MCF 10A (cell line): ENCODE measurements around the gene NISCH. TPM values are rescaled to one million over a fixed set of nuclear protein-coding genes. Genes with fewer than 3 reads are reported as not detected.

Source experiments
- BruUV-seq: library from RNA; stranded (reverse); fragments of 400-500 nt; replicated peaks from 2 replicates; lab custom pipeline; 2021; lab: Mats Ljungman, UMichigan
- CTCF ChIA-PET: fragments of 300-600 bp; sonication (Branson Sonifier 250); formaldehyde crosslinking; extraction: SDS; loops from one replicate; lab custom pipeline; 2021; ENCODE audit warnings: antibody characterized with exemption, inconsistent platforms; lab: Yijun Ruan, JAX
- POLR2A ChIA-PET: fragments of 300-600, 350-650 bp; sonication (Branson Sonifier 250); formaldehyde crosslinking; extraction: SDS; loops from one replicate; lab custom pipeline; 2020; ENCODE audit warnings: antibody characterized with exemption, inconsistent platforms; lab: Yijun Ruan, JAX
- DNase-seq: peaks from one replicate; pipeline ENCODE4 v3.0.0-alpha.2; 2018; ENCODE audit not compliant: unreplicated experiment
- H3K27ac Mint-ChIP-seq: one replicate; pipeline ENCODE4 v1.8.0; 2022; ENCODE audit warnings: mild to moderate bottlenecking, low read depth, mixed read lengths; ENCODE audit not compliant: unreplicated experiment
- H3K27me3 Mint-ChIP-seq: one replicate; pipeline ENCODE4 v1.8.0; 2022; ENCODE audit warnings: mixed read lengths; ENCODE audit not compliant: insufficient read depth, unreplicated experiment
- H3K36me3 Mint-ChIP-seq: one replicate; pipeline ENCODE4 v1.8.0; 2022; ENCODE audit warnings: mild to moderate bottlenecking, moderate library complexity, mixed read lengths; ENCODE audit not compliant: insufficient read depth, unreplicated experiment
- H3K4me1 Mint-ChIP-seq: one replicate; pipeline ENCODE4 v1.8.0; 2022; ENCODE audit warnings: mixed read lengths; ENCODE audit not compliant: insufficient read depth, unreplicated experiment
- H3K4me3 Mint-ChIP-seq: one replicate; pipeline ENCODE4 v1.8.0; 2022; ENCODE audit warnings: mild to moderate bottlenecking, moderate library complexity, mixed read lengths; ENCODE audit not compliant: unreplicated experiment
- H3K9me3 Mint-ChIP-seq: one replicate; pipeline ENCODE4 v1.8.0; 2022; ENCODE audit warnings: mixed read lengths; ENCODE audit not compliant: unreplicated experiment
- intact Hi-C: fragments of 100-400 bp; cut with micrococcal nuclease; formaldehyde crosslinking; loops from 2 replicates; pipeline ENCODE4 v1.14.1; 2022
- total RNA-seq: library from RNA; stranded (reverse); gene quantifications from 2 replicates; pipeline ENCODE4 v1.2.3, GENCODE V29; 2022
- TF ChIP-seq, protein P1 (sequence below): fragments of 200-600 bp; IDR thresholded peaks from one replicate; pipeline ENCODE4 v1.8.0; 2022; ENCODE audit warnings: antibody characterized with exemption, mild to moderate bottlenecking; ENCODE audit not compliant: unreplicated experiment

NISCH gene
- total RNA-seq, 1 experiment from 2014 or later: 60.5 TPM

DNA sequence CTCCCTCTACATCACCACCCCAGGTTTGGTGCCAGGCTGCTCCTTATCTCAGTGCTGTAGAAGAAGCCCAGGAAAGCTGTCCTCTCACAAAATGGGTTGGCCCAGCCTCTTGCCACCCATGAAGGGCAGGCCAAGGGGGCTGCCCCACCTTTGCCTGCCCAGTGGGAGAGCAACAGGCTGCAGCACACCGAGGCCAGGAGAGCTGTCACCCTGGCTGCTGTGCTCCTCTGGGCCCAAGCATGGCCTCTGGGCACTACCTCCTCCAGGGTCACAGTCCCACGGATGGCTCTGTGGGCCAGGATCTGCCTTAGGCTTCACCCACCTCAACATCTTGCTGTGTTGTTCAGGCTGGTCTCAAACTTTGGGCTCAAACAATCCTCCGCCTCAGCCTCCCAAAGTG lies 33.3 kb downstream of the NISCH start:
- no peak overlapping the region for H3K27ac Mint-ChIP-seq
- no peaks in the 10 kb centered on the region for H3K4me1 Mint-ChIP-seq
- H3K4me3 Mint-ChIP-seq: no peak overlapping the region
- no peaks in the 10 kb centered on the region for H3K27me3 Mint-ChIP-seq
- DNase-seq: no peak
- POLR2A ChIA-PET: no interaction called here
- TF ChIP-seq, protein P1, sequence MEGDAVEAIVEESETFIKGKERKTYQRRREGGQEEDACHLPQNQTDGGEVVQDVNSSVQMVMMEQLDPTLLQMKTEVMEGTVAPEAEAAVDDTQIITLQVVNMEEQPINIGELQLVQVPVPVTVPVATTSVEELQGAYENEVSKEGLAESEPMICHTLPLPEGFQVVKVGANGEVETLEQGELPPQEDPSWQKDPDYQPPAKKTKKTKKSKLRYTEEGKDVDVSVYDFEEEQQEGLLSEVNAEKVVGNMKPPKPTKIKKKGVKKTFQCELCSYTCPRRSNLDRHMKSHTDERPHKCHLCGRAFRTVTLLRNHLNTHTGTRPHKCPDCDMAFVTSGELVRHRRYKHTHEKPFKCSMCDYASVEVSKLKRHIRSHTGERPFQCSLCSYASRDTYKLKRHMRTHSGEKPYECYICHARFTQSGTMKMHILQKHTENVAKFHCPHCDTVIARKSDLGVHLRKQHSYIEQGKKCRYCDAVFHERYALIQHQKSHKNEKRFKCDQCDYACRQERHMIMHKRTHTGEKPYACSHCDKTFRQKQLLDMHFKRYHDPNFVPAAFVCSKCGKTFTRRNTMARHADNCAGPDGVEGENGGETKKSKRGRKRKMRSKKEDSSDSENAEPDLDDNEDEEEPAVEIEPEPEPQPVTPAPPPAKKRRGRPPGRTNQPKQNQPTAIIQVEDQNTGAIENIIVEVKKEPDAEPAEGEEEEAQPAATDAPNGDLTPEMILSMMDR: no peak
- intact Hi-C loops: no loop called here
- H3K9me3 Mint-ChIP-seq: no peaks in the 10 kb centered on the region
- peaks cover 46% of the 10 kb centered on the region for H3K36me3 Mint-ChIP-seq
- CTCF ChIA-PET: interaction anchor here (0.7 kb wide), 1 partner anchor 23 kb away, joined by 4 read pairs; no protein-coding TSS in a partner anchor
- no TSS peak for BruUV-seq

DNA sequence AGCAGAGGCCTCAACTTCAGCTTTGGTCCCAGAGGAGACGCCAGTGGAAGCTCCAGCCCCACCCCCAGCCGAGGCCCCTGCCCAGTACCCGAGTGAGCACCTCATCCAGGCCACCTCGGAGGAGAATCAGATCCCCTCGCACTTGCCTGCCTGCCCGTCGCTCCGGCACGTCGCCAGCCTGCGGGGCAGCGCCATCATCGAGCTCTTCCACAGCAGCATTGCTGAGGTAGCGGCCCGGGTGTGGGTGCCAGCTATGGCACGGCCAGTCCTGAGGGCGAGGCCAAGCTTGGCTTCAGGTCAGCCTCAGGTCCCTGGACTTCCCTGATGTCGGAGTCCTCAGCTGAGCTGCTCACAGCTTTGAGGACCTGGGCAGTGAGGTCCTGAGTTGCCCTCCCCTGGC lies 34.0 kb downstream of the NISCH start:
- Mint-ChIP-seq H3K4me3 (no peak overlapping the region), H3K9me3 (no peaks in the 10 kb centered on the region), H3K27ac (no peak overlapping the region), H3K27me3 (no peaks in the 10 kb centered on the region), H3K4me1 (no peaks in the 10 kb centered on the region), H3K36me3 (peaks cover 46% of the 10 kb centered on the region)
- BruUV-seq: no TSS peak
- intact Hi-C loops: no loop called here
- ChIA-PET POLR2A (no interaction called here), CTCF (interaction anchor here (0.9 kb wide), 1 partner anchor 90 kb away, joined by 3 read pairs; no protein-coding TSS in a partner anchor)
- no peak for DNase-seq
- TF ChIP-seq, protein P1: no peak

DNA sequence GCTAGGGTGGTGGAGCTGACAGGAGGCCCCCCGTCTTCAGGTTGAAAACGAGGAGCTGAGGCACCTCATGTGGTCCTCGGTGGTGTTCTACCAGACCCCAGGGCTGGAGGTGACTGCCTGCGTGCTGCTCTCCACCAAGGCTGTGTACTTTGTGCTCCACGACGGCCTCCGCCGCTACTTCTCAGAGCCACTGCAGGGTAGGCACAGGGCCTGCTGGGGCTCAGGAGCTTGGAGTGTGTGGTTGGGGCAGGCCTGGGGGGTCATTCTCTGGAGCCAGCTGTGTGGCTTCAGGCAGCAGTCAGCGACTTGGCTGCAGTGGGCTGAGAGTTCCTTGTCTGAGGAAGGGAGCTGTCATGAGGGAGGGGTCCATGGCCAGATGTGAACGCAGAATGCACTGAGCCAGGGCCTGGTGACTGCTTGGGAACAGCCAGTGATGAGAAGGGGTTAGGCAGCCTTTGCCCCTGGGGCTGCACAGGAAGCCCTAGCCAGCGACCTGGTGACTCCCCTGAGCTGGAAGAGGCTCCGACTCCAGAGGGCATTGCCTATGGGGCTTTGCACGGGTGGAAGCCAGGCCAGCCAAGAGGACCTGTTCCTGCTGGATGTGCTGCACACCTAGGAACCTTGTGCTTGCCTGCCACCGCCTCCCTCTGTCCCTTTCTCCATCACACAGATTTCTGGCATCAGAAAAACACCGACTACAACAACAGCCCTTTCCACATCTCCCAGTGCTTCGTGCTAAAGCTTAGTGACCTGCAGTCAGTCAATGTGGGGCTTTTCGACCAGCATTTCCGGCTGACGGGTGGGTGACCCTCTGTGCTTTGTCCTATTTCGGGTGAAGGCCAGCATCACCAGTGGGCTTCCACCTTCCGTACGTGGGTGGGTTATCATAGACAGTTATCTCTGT lies 34.9 kb downstream of the NISCH start:
- BruUV-seq: no TSS peak
- no peak for DNase-seq
- H3K27ac Mint-ChIP-seq: no peak overlapping the region
- POLR2A ChIA-PET: interaction anchor here (0.5 kb wide), 1 partner anchor 642 kb away, joined by 4 read pairs; no protein-coding TSS in a partner anchor
- intact Hi-C loops: no loop called here
- H3K9me3 Mint-ChIP-seq: no peaks in the 10 kb centered on the region
- TF ChIP-seq, protein P1: no peak
- H3K36me3 Mint-ChIP-seq: peaks cover 46% of the 10 kb centered on the region
- no peak overlapping the region for H3K4me3 Mint-ChIP-seq
- CTCF ChIA-PET: interaction anchor here (0.7 to 0.9 kb wide), 3 partner anchors 78 to 402 kb away, joined by 3 to 4 read pairs (median 3); no protein-coding TSS in a partner anchor
- H3K4me1 Mint-ChIP-seq: no peaks in the 10 kb centered on the region
- no peaks in the 10 kb centered on the region for H3K27me3 Mint-ChIP-seq

DNA sequence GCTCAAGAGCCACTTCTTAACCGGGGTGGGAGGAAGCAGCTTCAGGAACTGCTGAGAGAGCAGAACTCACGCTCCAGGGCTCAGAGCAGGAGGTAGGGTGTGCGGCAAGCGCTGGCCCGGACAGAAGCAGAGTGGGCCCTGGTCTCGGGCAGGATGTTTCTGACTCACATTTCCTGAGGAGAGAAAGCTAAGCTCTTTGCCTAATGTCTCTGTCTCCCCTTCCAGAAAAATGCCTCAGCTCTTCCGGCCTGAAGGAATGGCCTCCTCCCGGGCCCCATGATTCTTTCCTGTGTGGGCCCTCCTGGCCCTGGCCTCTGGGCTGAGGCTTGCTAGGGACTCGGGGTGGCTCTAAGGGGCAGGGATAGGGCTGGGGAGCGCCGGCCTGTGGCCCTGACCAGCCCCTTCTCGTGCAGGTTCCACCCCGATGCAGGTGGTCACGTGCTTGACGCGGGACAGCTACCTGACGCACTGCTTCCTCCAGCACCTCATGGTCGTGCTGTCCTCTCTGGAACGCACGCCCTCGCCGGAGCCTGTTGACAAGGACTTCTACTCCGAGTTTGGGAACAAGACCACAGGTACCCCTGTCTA lies 35.6 kb downstream of the NISCH start:
- Mint-ChIP-seq H3K27me3 (no peaks in the 10 kb centered on the region), H3K9me3 (no peaks in the 10 kb centered on the region)

More for the DNA sequence above, 35.6 kb downstream of the NISCH start:
- Mint-ChIP-seq H3K27ac (no peak overlapping the region), H3K4me3 (no peak overlapping the region), H3K36me3 (peaks cover 46% of the 10 kb centered on the region), H3K4me1 (no peaks in the 10 kb centered on the region)
- DNase-seq: no peak
- TF ChIP-seq, protein P1: no peak
- BruUV-seq: no TSS peak
- CTCF ChIA-PET: interaction anchor here (0.7 to 1.2 kb wide), 2 partner anchors 44 to 403 kb away, joined by 3 read pairs; no protein-coding TSS in a partner anchor
- intact Hi-C loops: no loop called here
- POLR2A ChIA-PET: no interaction called here
